Fibroblast of skin of right quadriceps (primary cell): ENCODE data around the gene ALPI.
"Not testable (repeated sequence)": the region's sequence is repeated elsewhere in the genome, so short reads cannot be mapped to it uniquely, and the experiment has no call there.

ENCODE experiments used
- DNase-seq: peaks from one replicate; pipeline ENCODE4 v3.0.0-alpha.2; 2013

The ALPI gene

GRCh38 chr2:232455426-232456255, at the start of gene ALPI:
Gene ALPI, plus strand, starts transcription at chr2:232456153. Its CDS starts 47 bp downstream, at chr2:232456200.
- DNase-seq = no peak

- no peak for DNase-seq
Measured at GRCh38 chr2:232406556-232407310, 49.2 kb upstream of the ALPI start, which contains the start of gene ALPG. Gene ALPG, plus strand, starts transcription at chr2:232406844. Its CDS starts 51 bp downstream, at chr2:232406895.

- not testable (repeated sequence) for DNase-seq
Measured at GRCh38 chr2:232407428-232408150, 48.4 kb upstream of the ALPI start.

- not testable (repeated sequence) for DNase-seq
Measured at GRCh38 chr2:232408269-232408668, 47.7 kb upstream of the ALPI start.

GRCh38 chr2:232409617-232410016, 46.3 kb upstream of the ALPI start:
- not testable (repeated sequence) for DNase-seq

GRCh38 chr2:232410238-232410900, 45.6 kb upstream of the ALPI start:
- DNase-seq = no peak

GRCh38 chr2:232411901-232412629, 43.9 kb upstream of the ALPI start:
- DNase-seq = no peak

- no peak for DNase-seq
Measured at GRCh38 chr2:232412986-232413385, 43.0 kb upstream of the ALPI start.

GRCh38 chr2:232415138-232415690, 40.7 kb upstream of the ALPI start:
- no peak for DNase-seq

GRCh38 chr2:232415736-232416520, 40.0 kb upstream of the ALPI start:
- DNase-seq = no peak

- DNase-seq = no peak
Measured at GRCh38 chr2:232416521-232417470, 39.2 kb upstream of the ALPI start.

- DNase-seq = no peak
Measured at GRCh38 chr2:232417489-232417888, 38.5 kb upstream of the ALPI start.

GRCh38 chr2:232418056-232418455, 37.9 kb upstream of the ALPI start:
- DNase-seq = no peak

- DNase-seq = no peak
Measured at GRCh38 chr2:232418466-232419244, 37.3 kb upstream of the ALPI start.

- DNase-seq = no peak
Measured at GRCh38 chr2:232419245-232420072, 36.5 kb upstream of the ALPI start.

GRCh38 chr2:232420073-232420454, 35.9 kb upstream of the ALPI start:
- DNase-seq = no peak

- DNase-seq = no peak
Measured at GRCh38 chr2:232420463-232421188, 35.3 kb upstream of the ALPI start.
